CD4-positive, alpha-beta T cell treated with Interleukin-2 at 100 ng/mL for 4 hours (primary cell): ENCODE results near the gene SMCO4.

Experiments
- DNase-seq: peaks from one replicate; pipeline ENCODE4 v3.0.0-alpha.2; 2020; ENCODE audit warnings: low spot score

Gene SMCO4

DNA sequence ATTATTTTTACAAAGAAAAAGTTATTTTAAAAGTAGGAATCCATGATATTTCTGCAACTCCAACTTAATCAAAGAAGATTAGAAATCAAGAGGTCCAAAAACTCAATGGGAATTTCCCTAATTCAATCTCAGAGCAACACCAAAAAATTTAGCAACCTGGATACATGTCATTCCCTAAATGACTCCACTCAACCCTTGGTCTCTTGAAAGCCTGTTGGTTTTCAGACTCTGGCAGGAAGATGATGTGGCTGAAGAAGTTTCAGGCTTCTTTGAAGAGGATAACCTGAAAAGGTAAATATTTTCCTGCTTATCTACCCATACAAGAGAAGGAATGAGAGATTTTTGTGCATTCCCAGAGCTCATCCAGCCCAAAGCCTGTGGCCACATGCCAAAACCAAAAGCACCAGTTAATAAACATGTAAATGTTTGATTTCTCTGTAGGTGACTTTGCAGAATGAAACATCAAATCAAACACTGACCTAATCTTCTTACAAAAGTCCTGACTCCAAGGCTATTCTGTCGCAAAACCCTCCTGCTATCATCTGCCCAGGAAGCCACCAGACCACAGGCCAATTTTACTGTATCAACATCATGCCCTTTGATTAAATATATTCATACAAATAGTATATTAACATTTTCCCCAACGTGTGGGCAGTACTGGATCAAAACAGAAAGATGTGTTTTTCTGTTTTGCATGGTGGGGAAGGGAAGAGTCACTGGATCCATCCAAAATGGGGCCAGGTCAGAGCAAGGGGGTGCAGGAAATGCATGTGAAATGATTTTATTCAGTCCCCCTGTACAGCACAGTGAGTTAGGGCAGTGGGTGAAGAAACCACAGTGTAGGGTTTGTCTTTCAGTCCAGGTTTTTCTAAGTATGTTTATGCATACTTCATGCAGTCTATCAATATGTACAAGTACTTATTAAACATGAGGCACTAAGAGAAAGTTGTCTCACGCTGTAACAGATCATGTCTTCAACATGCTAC is 38.8 kb downstream of the SMCO4 start:
- DNase-seq: no peak

DNA sequence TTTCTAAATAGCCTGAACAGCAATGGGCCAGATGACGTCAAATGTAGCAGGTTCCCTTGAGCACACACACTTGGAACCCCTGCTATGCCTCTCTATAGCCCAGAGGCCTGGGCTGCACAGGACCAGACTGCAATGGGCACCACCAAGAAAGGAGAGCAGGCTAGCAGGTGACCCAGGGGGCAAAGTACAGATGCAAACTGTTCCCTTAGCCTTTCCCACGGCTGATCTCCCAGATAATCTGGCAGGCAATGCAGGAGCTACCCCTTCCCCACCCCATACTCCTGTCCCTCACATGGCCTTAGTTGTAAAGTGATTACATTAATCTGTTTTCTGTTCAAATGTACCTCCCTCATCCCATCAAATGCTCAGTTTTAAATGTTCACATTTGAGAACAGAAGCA is 41.3 kb downstream of the SMCO4 start:
- DNase-seq: no peak

DNA sequence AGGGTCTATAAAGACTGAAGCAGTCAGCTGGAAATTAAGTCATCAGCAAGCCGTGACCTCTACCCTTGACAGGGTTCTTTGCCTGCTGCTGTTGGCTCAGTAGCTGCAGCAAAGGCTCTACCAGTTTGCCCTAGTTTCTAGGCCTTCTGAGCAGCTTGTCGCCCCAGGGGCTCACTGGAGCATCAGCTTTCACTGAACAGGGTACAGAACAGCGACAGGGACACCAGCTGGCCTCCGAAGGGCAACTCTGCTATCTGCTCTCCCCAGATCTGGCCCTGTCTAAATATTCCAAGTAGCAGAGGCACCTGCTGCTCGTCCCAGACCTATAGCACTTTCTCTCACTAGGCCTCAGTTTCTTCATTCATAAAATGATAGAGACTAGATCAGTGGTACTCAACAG is 42.4 kb downstream of the SMCO4 start:
- DNase-seq: no peak

DNA sequence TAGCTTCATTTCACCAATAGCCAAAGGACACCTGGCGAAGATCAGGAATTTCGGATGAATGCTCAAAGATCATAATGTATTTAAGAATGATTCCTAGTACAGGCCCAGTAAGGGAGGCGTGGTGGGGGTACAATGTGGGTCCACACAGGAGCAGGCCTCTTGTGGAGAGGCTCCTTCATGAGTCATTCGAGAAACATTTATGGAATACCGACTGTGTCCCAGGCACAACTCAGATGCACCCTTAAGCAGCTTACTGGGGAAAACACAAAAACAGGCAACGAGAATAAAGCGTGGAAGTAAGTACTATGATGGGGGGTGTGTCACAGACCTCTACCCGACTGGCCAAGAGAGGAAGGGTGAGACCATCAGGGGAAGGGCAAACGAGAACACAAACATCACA is 44.5 kb downstream of the SMCO4 start:
- no peak for DNase-seq

DNA sequence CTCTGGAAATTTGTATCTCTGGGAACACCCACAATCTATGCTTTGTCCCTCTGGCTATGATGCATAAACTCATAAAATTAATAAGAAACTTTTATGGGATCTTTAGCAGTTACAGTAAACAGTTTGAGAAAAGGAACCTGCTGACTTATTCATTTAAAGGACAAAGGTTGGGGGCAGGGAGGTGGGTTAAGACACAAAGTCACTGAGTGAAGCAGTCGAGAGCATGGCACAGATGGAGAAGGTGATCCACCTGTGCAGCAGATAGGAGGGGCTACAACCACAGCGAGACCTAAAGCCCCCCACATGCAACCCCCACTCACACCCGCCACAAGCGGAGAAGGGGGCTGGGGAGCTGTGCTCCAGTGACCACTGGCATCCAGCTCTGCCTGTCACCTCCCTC is 45.0 kb downstream of the SMCO4 start:
- no peak for DNase-seq

DNA sequence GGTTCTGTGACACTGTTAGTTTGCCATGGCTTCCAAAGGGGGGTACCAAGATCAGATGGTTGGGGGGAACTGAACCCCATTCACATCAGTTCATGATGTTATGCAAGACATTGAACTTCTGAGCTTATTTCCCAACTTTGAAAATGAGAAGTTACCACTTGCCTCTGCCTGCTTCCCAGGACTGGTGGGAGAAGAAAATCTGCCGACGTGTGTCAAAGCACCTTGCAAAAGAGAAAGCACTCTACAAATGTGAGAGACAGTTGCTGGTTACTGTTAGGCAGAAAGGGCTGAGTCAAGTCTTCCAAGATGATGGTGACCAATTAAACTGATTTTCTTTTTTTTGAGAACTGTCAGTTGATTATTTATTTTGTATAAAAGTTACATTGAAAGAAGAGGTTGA is 45.6 kb downstream of the SMCO4 start:
- no peak for DNase-seq

DNA sequence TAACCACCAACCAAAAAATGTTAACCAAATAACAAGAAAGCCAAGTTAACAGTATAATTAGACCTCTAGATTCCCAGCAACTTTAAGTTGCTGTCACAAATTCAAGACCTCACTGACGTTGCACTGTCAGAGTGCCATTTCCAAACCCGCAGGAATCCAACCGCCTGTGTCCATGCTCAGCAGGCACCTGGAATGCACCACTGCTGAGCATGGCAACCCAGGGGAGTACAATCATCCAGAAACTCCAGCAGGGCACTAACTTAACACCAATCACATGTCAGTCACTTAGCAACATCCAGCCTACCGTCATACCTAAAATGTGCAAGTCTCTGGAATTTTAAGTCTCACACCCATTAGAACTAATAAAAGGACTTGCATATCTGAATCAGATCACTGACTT is 48.8 kb downstream of the SMCO4 start:
- no peak for DNase-seq

DNA sequence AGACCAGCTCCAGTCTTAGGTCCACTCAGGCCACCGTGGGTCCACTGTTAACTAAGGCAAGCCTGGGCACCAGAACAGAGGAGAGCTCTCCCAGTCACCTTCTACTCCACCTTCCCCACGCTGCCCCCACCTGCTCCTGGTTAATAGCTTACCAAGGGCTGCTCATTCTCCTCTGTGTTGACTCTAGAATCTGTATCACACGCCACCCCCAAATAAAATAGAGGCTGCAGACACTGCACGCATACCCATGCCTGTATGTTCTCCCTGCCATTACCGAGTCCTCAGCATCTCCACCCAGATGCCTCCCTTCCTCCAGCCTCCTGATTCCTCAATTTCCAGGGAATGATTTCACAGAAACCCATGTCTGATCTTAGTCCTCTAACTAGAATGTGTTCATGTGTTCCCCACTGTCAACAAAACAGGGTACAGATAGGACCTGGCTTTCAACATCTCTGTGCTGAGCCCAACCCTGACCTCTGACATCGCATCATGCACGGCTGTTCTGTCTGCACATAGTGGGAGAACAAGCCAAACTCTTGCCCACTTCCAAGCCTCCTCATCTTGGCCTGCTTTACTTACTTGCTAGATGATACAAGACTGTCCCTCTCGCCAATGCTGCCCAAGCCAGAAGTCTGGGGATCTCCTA is 49.8 kb downstream of the SMCO4 start:
- DNase-seq: no peak

DNA sequence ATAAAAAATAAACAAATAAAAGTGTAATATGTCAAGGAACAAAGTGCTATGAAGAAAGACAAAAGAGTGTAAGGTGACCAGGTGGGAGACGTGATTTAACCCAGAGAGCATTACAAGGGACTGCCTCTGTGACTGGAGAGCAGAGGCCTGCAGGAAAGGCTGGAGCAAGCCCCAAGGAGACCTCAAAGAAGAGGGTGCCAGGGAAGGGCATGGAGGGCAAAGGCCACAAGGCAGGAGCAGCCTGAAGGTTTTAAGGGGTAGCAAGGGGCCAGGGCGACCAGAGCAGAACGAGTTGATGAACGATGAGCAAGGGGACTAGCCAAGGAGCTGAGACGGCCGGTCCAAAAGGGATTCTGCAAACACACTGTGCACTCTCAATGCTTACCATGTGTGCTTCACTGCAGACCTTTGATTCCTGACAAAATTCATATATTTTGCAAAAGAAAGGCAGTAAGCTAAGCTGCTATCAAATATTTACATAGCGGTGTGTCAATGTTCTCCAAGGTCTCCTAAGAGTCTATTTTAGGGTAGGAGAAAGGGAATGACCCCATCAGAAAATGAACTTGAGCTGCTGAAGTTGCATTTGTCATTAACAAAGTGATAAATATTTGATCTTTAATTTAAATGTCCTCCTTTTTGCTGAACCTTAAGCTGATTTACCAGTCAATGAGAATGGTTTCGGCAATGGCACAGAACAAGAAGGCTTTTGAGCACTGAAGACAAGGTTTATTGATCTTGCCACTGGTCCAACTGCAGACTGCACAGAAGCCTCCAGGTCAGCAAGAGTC is 50.5 kb downstream of the SMCO4 start:
- DNase-seq: no peak

DNA sequence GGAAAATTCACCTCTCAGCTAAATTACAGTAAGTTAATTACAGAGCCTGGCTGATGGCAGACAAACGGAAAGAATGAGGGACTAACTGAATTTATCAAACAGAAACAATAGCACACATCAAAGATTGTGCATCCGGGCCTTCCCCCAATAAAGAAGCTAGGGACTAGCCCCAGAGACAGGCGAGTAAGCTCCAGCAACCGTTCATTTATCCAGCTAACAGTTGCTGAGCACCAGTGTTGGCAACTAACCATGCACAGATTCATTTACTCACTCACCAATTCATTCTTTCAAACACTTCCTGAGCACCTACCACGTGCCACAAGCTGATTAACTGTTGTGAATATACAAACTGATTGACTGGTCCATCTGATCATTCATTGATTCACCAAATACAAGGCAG is 51.2 kb downstream of the SMCO4 start:
- DNase-seq: no peak

DNA sequence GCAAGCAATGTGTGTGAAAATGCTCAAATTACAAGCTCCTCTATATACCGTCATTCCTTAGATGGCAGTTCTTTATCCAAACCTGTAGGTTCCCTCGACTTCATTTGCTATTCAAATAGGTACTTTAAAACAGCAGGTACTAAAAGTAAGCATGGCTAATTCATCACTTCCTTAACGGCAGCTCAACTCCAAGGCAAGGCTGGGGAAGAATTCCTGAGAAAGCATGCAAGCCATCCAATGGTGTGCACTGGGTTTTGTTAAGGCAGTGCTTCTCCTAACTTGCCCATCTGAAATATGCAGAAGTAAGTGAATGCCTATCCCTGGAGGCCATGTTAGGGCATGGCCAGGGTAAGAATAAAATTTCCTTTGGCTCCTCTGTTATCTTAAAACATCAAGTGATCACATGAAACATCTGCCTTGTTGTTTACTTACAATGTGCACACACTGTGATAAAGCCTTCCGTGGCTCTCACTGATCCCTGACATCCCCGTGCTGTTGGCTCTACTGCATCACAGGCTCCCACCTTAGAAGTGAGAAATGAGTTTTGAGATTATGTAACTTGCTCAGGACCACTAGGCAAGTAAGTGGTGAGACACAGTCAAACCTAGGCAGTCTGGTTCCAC is 52.1 kb downstream of the SMCO4 start:
- DNase-seq: no peak

DNA sequence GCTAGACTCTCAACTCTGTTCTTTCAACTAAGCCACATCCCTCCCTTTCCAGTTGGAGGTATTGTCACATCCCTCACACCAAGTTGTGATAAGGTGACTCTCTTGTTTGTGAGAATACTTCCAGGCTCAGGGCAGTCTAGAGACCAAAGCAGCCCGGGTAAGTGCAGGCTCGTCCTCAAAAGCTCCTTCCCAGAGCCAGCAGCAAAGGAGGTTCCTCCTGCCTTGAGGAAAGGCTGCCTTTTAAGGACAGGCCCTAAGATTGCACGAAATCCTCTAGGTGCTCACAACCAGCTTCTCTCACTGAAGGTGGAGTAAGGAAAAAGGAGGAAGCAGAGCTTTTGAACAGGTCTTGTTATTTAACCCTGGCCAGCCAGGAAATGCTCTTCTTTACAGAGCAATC is 53.4 kb downstream of the SMCO4 start:
- DNase-seq: no peak

DNA sequence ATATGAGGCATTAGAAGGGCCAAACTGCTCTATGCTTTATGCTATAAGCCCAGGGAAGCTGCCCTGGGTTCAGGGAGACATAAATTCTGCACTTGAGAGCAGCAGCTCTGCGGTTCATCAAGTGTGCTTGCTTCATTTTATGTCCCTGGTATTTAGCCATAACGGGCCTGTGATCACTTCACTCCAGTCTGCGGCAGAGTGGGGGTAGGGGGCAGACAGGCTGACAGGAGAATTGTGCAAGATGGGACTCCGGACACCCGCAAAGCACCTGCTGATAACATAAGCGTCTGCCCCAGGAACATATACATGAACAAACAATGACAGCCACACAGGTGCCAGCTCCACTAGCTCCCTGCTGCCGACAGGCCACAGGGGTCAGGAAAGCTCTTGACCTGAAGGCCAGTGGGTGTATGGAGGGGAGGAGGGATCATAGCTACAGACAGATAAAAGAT is 56.1 kb downstream of the SMCO4 start:
- DNase-seq: no peak

DNA sequence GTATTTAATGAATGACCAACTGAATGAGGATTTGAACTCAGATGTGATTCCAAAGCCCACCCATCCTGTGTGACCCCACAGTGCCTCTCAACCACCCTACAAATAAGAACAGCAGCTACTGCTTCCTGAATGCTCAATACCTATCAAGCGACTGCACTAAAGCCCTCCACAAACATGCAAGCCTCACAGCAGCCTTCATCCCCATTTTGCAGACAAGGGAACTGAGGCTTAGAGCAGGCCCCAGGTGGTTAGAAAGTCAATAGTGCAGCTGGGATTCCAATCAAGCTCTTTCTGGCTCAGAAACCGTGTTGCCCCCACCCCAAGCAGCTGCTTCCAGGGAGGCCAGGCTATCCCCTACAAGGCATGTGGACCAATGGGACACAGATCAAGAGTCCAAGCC is 57.2 kb downstream of the SMCO4 start:
- no peak for DNase-seq

DNA sequence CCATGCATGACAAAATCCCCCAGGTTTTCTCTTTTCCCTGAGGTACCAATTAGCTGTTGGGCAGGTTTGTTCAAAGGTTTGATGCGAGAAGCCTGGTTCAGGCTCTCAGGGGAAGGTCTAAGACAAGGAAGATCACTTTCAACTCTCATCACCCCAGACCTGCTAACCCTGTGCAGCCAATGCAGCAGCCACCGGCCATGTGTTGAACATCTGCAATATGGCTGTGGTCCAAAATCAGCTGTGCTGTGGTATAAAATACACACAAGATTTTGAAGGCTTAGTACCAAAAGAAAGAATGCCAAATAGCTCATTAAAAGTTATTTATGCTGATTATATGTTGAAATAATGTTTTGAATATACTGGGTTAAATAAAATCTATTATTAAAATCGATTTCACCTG is 58.5 kb downstream of the SMCO4 start:
- no peak for DNase-seq

DNA sequence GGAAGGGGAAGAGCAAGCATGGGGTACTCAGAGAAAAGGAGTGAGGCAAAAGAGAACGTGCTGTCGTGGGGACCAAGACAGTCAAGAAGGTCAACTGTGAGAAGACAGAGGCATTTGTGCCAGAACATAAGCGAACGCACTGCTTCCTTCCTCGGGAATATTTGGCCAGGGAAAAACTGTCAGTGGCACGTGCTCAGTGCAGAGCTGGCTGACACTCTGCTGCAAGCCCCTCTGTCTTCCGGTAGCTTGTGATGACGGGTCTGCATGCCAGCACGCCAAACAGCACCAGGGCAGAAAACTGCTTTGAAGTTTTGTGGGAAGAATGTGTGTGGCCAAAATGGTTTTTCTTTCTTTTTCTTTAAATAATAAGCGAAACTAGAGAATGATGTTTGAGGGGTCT is 60.6 kb downstream of the SMCO4 start:
- no peak for DNase-seq

DNA sequence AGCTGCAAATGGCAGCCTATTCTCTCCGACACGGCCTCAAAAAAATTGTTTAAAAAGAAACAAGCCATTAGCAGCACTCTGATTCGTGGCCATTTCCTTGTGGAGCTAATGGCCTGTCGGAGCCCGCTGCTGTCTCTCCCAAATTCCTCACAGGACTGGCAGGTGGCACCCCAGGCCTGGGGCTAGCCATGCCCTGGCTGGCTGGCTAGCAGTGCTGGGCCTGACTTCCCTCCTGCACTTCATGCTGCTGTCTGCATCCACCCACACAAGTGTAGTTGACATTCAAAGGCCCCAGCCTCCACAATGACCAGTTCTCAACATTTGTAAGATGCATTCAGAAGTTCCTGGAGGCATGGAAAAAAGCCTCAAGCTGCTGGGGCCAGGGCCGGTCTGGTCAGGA is 61.5 kb downstream of the SMCO4 start:
- no peak for DNase-seq

DNA sequence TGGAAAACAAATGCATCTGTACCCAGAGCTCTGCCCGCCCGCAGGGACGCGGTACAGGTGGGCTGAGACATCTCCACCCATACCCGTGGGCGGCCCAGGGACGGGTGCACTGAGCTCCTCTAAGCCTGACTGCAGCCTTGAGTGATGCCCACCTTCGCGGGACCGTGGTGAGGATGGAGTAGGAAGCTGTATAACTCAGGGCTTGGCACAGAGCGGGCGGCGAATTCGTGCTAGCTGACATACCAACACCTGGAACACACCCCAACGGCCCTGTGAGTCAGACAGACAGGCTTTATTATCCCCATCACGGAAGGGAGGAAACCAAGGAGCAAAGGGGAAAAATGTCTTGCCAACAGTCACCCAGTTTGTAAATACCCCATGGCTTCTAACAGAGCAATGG is 61.9 kb downstream of the SMCO4 start:
- no peak for DNase-seq

DNA sequence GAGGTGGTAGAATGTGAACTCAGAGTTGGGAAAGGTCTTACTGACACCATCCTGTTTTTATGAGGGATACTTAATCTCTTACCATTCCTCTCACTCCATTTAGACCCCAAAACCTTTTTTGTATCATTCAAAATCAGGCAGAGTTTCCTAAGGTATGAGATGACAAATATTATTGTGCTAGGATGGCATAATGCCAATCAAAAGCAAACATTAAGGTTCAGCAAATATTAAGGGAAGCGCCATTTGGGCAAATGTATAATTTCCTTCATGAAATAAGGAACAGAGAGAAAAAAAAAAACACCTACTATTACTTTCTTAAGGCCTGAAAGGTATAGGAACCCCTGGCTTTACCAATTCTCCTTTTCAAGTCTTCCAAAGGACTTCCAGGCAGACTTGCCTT is 62.4 kb downstream of the SMCO4 start:
- no peak for DNase-seq

DNA sequence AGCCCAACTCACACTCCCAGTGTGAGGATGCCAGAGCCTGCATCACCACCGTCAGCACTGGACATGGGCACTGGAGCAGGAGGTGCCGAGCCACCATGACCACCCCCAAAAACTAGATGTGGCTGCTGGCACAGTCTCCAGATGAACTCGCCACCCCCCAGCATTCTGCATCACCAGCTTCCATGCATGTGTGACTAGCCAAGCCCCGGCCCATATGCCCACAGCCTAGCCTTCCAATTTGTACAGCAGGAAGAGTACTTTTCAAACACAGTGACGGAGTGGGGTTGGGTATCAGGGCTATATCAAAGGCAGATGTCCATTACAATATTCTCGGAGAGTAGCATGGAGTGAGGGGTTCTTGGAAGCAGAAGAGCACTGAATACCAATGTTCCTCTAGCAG is 62.9 kb downstream of the SMCO4 start:
- no peak for DNase-seq

DNA sequence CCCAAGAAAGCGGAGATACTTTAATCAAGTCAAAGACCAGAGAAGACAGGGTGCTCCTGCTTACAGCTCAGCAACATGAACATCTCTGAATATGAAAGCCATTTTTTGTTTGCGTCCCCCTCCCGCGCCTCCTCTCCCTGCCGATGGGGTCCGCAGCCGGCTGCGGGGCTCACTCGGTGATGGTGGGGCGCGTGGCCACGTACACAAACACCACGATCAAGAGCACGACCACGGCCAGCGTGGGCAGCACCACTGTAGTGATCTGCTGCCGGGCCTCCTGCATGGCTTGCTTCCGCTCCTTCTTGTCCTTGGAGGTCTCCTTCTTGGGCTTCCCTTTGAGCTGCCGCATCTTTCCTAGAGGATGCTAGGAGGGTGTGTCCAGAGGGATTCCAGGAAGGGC is 64.3 kb downstream of the SMCO4 start:
- no peak for DNase-seq

DNA sequence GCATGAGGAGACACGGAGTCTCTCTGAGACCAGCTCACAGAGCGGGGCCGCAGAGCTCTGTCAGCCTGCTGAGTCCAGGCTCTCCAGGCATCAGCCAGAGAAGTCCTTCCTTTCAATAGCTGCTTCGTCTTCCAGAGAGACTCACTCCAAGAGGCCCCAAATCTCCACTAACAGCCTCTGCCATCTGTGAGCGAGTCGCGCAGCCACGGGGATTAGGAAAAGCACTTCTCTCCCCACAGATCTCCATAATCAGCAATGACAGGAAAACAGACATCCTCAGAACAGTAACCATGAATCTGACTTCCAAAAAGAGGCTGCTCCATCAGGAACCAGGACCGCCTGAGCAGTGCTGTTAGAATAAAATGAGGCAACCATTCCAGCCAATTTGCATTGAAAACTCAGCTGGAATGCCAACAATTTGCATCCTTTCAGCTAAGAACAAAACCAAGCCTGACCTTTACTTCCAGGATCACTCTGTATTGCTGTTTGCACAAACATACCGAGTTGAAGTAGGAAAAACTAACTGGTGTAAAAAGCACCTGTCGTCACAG is 65.4 kb downstream of the SMCO4 start:
- no peak for DNase-seq
